Stomach (tissue), 9 donors: ENCODE results near the gene ATF3. TPM values are rescaled to one million over a fixed set of nuclear protein-coding genes. Genes with fewer than 3 reads are reported as not detected.

Experiments
- DNase-seq, 2 donors: peaks; one replicate each; pipeline versions ENCODE4 v3.0.0 to v3.0.0-alpha.2; 2013 to 2019
- H3K27ac ChIP-seq, 5 donors: fragments of 200-600 bp in 4 of 5; sonication (generic) in 4 of 5; one replicate each; pipeline ENCODE4 v1.5.1; 2013 to 2019; ENCODE audit warnings: mild to moderate bottlenecking in 1 of 5, moderate library complexity in 1 of 5
- H3K27me3 ChIP-seq, 3 donors: fragments of 200-600 bp; sonication (generic); one replicate each; pipeline ENCODE4 v1.5.1; 2017 to 2019; ENCODE audit warnings: mixed run types in 1 of 3
- H3K36me3 ChIP-seq, 4 donors: fragments of 200-600 bp; sonication (generic); 1 replicate in 3 of 4; 2 replicates in 1 of 4; pipeline ENCODE4 v1.5.1; 2016 to 2019
- H3K4me1 ChIP-seq, 4 donors: fragments of 200-600 bp; sonication (generic); one replicate each; pipeline ENCODE4 v1.5.1; 2016 to 2019
- H3K4me3 ChIP-seq, 4 donors: fragments of 200-600 bp; sonication (generic) in 3 of 4; one replicate each; pipeline ENCODE4 v1.5.1; 2016 to 2019; ENCODE audit warnings: mild to moderate bottlenecking in 1 of 4
- H3K9me3 ChIP-seq, 4 donors: fragments of 200-600 bp; sonication (generic); one replicate each; pipeline ENCODE4 v1.5.1; 2016 to 2019
- EP300 ChIP-seq: sonication (generic); formaldehyde crosslinking; IDR thresholded peaks from one replicate; pipeline ENCODE4 v1.6.1; 2017; ENCODE audit warnings: antibody characterized with exemption
- POLR2A ChIP-seq, 4 donors: fragments of 450-650 bp; IDR thresholded peaks; one replicate each; pipeline ENCODE4 v1.6.1; 2016; ENCODE audit warnings: antibody characterized with exemption in 4 of 4, control low read depth in 2 of 4, mild to moderate bottlenecking in 1 of 4, moderate library complexity in 1 of 4
- POLR2AphosphoS5 ChIP-seq, 3 donors: sonication (generic); formaldehyde crosslinking; IDR thresholded peaks; one replicate each; pipeline ENCODE4 v1.6.1; 2016; ENCODE audit warnings: antibody characterized with exemption in 3 of 3
- WGBS, 5 donors: extraction: QIAGEN DNeasy Blood & Tissue Kit in 3 of 5; methylation state at CpG; one replicate each; pipeline versions ENCODE4 v1.1.5 to v1.1.7; 2013 to 2018; 5-methylcytosine and 5-hydroxymethylcytosine counted together
- intact Hi-C: fragments of 100-400 bp; cut with DNase I; formaldehyde crosslinking; loops from one replicate; pipeline ENCODE4 v1.15.1; 2023; ENCODE audit warnings: low total_unique reads
- polyA plus RNA-seq, 3 donors: library from polyadenylated mRNA; stranded (reverse); fragments of 200-250 nt; gene quantifications; one replicate each; pipeline ENCODE4 v1.2.3, GENCODE V29; 2013
- total RNA-seq, 5 donors: library from RNA; depleted of rRNA; stranded (reverse); fragments of >200 nt; gene quantifications; one replicate each; pipeline versions ENCODE4 v1.1.0 to v1.2.3, GENCODE V29; 2014 to 2016
- TF ChIP-seq, protein P1 (sequence below), 7 experiments: fragments of 450-650 bp in 4 of 7; fragments of 200-600 bp in 3 of 7; sonication (generic) in 3 of 7; IDR thresholded peaks; one replicate each; pipeline ENCODE4 v1.5.1; 2016 to 2019; ENCODE audit warnings: antibody characterized with exemption in 7 of 7, control low read depth in 2 of 7, mild to moderate bottlenecking in 1 of 7
- donor health status: healthy with polysubstance abuse.
- donor health status: Bipolar disorder and iron deficiency.
- donor health status: healthy.

The ATF3 gene
- total and polyA plus RNA-seq, 8 donors: 14.0 to 60.2 (median 33.0) TPM; not detected in 1

DNA sequence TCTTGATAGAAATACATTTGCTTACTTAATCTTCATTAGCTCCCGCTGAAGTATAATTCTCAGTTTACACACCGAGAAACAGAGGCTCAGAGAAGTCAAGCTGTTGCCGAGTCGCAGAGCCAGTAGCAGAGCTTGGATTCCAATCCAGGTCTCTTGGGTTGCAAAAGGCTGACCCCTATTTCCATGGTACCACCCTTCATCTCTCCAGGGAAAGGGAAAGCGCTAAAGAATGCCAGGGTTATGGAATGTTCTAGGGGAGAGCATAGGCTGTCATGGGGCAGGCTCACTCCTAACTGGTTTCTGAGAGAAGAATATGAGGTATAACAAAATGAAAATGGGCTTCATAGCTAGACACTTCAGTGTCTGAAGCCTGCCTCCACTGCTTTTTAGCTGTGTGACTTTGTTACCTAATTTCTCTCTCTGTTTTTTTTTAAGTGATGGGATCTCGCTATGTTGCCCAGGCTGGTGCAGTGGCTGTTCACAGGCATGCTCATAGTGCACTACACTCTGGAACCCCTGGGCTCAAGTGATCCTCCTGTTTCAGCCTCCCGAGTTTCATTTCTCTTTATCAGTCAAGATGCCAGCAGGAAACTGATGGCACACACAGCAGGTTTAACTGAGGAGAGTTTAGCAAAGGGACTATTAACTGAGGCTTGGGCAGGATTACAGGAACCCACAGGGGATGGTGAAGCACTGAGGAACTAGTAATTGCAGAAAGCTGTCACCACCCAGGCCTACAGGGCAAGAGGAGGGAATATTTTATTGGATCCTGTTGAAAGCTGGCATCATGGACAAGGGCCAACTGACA lies 25.5 kb upstream of the ATF3 start:
- peaks cover 0 to 33% (median 6%) of the 10 kb centered on the region in 3 donors for H3K27me3 ChIP-seq
- TF ChIP-seq POLR2AphosphoS5 (IDR thresholded peaks at IDR 0.05) (no peak), POLR2A (IDR thresholded peaks at IDR 0.05) (no peak), EP300 (no peak)
- TF ChIP-seq, protein P1, sequence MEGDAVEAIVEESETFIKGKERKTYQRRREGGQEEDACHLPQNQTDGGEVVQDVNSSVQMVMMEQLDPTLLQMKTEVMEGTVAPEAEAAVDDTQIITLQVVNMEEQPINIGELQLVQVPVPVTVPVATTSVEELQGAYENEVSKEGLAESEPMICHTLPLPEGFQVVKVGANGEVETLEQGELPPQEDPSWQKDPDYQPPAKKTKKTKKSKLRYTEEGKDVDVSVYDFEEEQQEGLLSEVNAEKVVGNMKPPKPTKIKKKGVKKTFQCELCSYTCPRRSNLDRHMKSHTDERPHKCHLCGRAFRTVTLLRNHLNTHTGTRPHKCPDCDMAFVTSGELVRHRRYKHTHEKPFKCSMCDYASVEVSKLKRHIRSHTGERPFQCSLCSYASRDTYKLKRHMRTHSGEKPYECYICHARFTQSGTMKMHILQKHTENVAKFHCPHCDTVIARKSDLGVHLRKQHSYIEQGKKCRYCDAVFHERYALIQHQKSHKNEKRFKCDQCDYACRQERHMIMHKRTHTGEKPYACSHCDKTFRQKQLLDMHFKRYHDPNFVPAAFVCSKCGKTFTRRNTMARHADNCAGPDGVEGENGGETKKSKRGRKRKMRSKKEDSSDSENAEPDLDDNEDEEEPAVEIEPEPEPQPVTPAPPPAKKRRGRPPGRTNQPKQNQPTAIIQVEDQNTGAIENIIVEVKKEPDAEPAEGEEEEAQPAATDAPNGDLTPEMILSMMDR (IDR thresholded peaks at IDR 0.05): no peak
- 65 to 79% (median 67%) methylated on average over 7 of the region's 7 CpGs for WGBS, 5 donors

DNA sequence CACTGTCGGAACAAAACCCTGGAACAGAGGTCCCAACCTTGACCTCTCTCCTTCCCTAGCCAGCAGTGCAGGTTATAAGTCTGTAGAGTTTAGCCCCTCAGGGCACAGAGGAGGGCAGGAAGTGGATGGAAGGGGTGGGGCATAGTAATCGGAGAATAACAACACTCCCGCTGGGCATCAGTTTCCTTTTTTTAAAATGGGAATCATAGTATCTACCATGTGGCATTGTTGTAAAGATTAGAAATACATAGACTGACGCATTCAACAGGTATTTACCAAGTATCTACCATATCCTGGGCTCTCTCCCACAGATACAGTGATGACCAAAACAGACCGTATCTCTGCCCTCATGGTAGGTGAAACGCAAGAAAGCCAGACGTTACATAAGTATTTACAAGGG lies 24.9 kb upstream of the ATF3 start:
- Histone ChIP-seq H3K4me1 (no peaks in the 10 kb centered on the region), H3K9me3 (no peaks in the 10 kb centered on the region), H3K36me3 (no peaks in the 10 kb centered on the region), H3K27ac (no peak overlapping the region), H3K4me3 (no peak overlapping the region), H3K27me3 (peaks cover 0 to 40% (median 8%) of the 10 kb centered on the region in 3 donors)
- 78 to 89% (median 82%) methylated on average over 7 of the region's 7 CpGs for WGBS, 5 donors
- intact Hi-C loops: no loop called here
- TF ChIP-seq, protein P1 (IDR thresholded peaks at IDR 0.05): no peak
- TF ChIP-seq EP300: no peak
- no peak for TF ChIP-seq POLR2AphosphoS5 (IDR thresholded peaks at IDR 0.05)
- TF ChIP-seq POLR2A (IDR thresholded peaks at IDR 0.05): no peak
- DNase-seq: no peak

More for the DNA sequence above, 25.5 kb upstream of the ATF3 start:
- DNase-seq: no peak
- H3K4me3 ChIP-seq: no peak overlapping the region
- no peak overlapping the region for H3K27ac ChIP-seq
- intact Hi-C loops: no loop called here
- no peaks in the 10 kb centered on the region for H3K9me3 ChIP-seq
- no peaks in the 10 kb centered on the region for H3K36me3 ChIP-seq
- H3K4me1 ChIP-seq: no peaks in the 10 kb centered on the region

DNA sequence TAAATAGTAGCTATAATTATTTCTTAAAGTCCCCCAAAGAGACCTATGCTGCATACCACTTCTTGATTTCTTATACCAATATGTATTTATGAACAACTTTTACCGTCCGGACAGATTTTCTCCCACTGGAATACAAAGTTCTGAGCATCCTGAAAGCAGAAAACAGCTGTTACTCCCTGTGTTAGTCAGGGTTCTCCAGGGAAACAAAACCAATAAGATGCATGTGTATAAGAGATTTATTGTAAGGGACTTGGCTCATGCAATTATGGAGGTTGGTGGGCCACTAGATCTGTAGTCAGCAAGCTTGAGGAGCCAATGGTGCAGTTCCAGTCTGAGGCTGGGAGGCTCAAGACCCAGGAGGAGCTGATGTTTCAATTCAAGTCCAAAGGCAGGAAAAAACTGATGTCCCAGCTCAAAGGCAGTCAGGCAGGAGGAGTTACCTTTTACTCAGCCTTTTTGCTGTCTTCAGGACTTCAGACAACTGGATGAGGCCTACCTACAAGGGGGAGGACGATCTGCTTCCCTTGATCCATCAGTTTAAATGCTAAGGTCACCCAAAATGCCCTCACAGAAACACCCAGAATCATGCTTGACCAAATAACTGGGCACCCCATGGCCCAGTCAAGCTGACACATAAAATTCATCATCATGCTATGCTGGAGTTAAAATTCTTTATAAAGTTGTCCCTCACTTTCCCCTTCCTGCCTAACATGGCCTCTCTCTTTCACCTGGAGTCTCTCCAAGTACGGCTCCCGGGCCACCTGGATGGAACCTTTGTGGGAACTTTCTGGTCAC lies 24.3 kb upstream of the ATF3 start:
- no peak for DNase-seq
- TF ChIP-seq, protein P1 (IDR thresholded peaks at IDR 0.05): no peak
- TF ChIP-seq EP300: no peak
- no peak for TF ChIP-seq POLR2A (IDR thresholded peaks at IDR 0.05)
- no peak for TF ChIP-seq POLR2AphosphoS5 (IDR thresholded peaks at IDR 0.05)
- no peak overlapping the region for H3K27ac ChIP-seq
- no peaks in the 10 kb centered on the region for H3K9me3 ChIP-seq
- 80 to 90% (median 85%) methylated on average over 5 of the region's 5 CpGs for WGBS, 5 donors
- no peak overlapping the region for H3K4me3 ChIP-seq
- H3K36me3 ChIP-seq: no peaks in the 10 kb centered on the region
- H3K4me1 ChIP-seq: no peaks in the 10 kb centered on the region
- H3K27me3 ChIP-seq: peaks cover 0 to 44% (median 8%) of the 10 kb centered on the region in 3 donors
- intact Hi-C loops: no loop called here

DNA sequence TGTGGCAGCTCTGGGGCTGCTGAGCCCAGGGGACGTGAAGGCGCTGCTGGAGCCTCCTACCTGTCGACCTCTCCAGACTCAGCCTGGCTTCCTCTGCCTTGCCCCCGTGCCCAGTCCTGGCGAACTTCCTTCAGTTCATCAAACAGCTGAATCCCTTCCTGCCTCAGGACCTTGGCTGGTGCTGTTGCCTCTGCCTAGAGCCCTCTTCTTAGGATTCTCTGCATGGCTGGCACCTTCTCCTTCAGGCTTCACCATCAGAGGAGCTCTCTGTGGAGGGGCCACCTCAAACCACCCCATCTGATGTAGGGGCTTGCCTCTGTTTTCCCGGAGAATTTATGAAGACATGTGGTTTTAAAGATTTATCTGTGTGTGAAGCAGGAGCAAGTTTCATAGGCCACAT lies 23.4 kb upstream of the ATF3 start:
- Histone ChIP-seq H3K27ac (no peak overlapping the region), H3K4me1 (no peaks in the 10 kb centered on the region), H3K9me3 (no peaks in the 10 kb centered on the region), H3K36me3 (no peaks in the 10 kb centered on the region), H3K27me3 (peaks cover 0 to 44% (median 8%) of the 10 kb centered on the region in 3 donors), H3K4me3 (no peak overlapping the region)
- TF ChIP-seq POLR2A (IDR thresholded peaks at IDR 0.05) (no peak), POLR2AphosphoS5 (IDR thresholded peaks at IDR 0.05) (no peak), EP300 (no peak)
- TF ChIP-seq, protein P1 (IDR thresholded peaks at IDR 0.05): no peak
- DNase-seq: no peak
- intact Hi-C loops: no loop called here
- 87 to 92% (median 90%) methylated on average over 6 of the region's 6 CpGs for WGBS, 5 donors
